ENCODE results near the gene FRMD4A.

DNA sequence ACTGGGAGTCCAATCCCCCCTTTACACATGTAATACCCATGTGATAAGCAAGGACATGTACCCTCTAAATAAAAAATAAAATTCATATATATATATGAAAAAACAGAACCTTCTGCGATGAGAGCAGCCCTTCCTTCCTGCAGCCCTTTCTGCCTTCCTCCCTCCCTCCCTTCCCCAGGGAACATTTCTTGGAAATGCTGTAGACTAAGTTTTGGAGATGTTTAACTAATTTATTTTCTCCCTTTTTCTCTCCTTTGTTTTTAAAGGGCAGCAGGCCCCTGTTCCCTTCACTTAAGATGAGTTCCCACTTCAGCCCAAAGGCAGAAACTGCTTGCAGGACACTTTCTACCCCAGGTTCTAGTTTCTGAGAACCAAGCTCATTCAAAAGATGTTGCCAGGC is 179.2 kb downstream of the FRMD4A start:
- TF ChIP-seq, protein P1, sequence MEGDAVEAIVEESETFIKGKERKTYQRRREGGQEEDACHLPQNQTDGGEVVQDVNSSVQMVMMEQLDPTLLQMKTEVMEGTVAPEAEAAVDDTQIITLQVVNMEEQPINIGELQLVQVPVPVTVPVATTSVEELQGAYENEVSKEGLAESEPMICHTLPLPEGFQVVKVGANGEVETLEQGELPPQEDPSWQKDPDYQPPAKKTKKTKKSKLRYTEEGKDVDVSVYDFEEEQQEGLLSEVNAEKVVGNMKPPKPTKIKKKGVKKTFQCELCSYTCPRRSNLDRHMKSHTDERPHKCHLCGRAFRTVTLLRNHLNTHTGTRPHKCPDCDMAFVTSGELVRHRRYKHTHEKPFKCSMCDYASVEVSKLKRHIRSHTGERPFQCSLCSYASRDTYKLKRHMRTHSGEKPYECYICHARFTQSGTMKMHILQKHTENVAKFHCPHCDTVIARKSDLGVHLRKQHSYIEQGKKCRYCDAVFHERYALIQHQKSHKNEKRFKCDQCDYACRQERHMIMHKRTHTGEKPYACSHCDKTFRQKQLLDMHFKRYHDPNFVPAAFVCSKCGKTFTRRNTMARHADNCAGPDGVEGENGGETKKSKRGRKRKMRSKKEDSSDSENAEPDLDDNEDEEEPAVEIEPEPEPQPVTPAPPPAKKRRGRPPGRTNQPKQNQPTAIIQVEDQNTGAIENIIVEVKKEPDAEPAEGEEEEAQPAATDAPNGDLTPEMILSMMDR (IDR thresholded peaks at IDR 0.05; ENCODE audit: low read depth, low read length, poor library complexity, severe bottlenecking), result no peak
- no peak for TF ChIP-seq EZH2phosphoT487 (IDR thresholded peaks at IDR 0.05; ENCODE audit: borderline replicate concordance, low read length)
